Measurements from ENCODE around the gene KCNK10.
A peak's percentile ranks its signal among the peaks of the same experiment; 100 is the strongest.

KCNK10 gene, protein sequence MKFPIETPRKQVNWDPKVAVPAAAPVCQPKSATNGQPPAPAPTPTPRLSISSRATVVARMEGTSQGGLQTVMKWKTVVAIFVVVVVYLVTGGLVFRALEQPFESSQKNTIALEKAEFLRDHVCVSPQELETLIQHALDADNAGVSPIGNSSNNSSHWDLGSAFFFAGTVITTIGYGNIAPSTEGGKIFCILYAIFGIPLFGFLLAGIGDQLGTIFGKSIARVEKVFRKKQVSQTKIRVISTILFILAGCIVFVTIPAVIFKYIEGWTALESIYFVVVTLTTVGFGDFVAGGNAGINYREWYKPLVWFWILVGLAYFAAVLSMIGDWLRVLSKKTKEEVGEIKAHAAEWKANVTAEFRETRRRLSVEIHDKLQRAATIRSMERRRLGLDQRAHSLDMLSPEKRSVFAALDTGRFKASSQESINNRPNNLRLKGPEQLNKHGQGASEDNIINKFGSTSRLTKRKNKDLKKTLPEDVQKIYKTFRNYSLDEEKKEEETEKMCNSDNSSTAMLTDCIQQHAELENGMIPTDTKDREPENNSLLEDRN

DNA sequence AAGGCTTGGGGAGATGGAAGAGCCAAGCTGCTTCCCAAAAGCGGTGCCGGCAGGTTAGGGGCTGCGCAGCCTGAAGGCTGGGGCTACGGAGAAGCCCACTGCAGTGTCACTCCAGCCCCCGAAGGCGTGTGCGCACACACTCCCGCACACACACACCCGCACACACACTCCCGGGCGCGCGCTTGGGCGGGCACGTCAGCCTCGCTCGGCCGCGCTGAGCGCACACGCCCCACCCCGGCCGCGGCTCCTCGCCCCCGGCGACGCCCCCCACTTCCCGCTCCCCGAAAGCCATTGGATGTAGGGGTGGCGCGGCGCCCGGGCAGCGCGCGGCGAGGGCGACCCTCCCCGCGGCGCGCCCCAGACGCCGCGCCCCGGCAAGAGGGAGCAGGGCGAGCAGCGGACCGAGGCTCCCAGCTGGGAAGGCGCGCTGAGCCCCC lies at the start of gene KCNK10:
TSS of gene KCNK10 (minus strand) at position 184 of the 437 bp plus-strand sequence. CDS start 471 bp downstream, outside the sequence.
- DNase-seq, result no peak

- DNase-seq, result no peak
Measured at GRCh38 chr14:88369496-88369895, 46.4 kb upstream of the KCNK10 start.

DNA sequence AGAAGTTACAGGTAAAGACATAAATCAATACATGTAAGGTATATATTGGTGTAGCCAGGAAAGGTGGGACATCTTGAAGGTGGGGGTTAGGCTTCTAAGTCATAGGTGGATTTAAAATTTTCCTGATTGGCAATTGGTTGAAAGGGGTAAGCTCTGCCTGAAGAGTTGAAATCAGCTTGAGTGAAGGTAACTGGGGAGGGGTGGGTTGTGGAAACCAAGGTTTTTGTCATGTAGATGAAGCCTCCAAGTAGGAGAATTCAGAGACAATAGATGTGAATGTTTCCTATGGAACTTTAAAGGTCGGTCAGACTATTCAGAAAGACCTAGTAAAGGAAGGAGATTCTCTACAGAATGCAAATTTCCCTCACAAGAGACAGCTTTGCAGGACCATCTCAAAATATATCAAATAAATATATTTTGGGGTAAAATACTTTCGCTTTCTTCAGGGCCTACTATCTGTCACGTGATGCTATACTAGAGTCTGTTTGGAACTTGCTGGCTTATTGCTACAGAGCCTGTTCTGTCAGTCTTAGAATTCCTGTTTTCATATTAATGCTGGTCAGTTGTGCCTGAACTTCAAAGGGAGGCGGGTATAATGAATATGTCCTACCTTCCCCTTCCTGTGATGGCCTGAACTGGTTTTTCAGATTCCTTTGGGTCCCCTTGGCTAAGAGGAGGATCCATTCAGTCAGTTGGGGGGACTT lies 41.8 kb upstream of the KCNK10 start:
- no peak for DNase-seq

DNA sequence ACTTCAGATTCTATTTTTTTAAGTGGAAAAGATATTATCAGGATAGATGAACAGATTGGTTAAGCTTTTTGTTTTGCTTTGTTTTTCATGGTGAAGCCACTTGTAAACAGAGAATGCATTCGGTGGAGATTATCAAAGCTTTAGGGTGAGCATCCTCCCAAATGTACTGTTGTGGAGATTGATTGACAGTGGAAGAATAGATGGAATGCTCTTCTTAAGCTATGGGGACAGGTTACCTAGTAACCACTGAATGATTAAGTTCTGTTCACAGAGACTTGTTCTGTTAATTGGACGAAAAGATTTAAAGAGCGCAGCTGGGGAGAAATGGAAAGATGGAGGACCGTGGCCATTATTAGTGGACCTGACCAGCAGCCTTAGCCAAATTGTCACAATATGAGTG lies 40.6 kb upstream of the KCNK10 start:
- no peak for DNase-seq

- no peak for DNase-seq
Measured at GRCh38 chr14:88359500-88359899, 36.4 kb upstream of the KCNK10 start.

DNA sequence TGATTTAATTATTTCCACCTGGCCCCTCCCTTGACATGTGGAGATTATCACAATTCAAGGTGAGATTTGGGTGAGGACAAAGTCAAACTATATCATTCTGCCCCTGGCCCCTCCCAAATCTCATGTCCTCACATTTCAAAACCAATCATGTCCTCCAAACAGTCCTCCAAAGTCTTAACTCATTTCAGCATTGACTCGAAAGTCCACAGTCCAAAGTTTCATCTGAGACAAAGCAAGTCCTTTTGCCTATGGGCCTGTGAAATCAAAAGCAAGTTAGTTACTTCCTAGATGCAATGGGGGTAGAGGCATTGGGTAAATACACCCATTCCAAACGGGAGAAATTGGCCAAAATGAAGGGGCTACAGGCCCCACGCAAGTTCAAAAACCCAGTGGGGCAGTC lies 31.3 kb upstream of the KCNK10 start:
- DNase-seq, result no peak

DNA sequence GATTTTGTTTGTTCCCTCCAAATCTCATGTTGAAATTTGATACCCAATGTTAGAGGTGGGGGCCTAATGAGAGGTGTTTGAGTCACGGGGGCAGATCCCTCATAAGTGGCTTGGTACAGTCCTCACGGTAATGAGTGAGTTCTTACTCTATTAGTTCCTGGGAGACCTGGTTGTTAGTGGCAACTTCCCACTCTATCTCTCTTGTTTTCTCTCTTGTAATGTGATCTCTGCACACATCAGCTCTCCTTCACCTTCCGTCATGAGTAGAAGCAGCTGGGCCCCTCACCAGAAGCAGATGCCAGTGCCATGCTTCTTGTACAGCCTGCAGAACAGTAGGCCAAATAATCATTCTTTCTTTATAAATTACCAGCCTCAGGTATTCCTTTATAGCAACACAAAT lies 29.6 kb upstream of the KCNK10 start:
- DNase-seq, result peak; percentile 99

GRCh38 chr14:88351966-88352691 lies 29.1 kb upstream of the KCNK10 start:
- peak; percentile 99 for DNase-seq

GRCh38 chr14:88348546-88348945 lies 25.5 kb upstream of the KCNK10 start:
- no peak for DNase-seq

- no peak for DNase-seq
Measured at GRCh38 chr14:88346048-88346639, 23.1 kb upstream of the KCNK10 start.

DNA sequence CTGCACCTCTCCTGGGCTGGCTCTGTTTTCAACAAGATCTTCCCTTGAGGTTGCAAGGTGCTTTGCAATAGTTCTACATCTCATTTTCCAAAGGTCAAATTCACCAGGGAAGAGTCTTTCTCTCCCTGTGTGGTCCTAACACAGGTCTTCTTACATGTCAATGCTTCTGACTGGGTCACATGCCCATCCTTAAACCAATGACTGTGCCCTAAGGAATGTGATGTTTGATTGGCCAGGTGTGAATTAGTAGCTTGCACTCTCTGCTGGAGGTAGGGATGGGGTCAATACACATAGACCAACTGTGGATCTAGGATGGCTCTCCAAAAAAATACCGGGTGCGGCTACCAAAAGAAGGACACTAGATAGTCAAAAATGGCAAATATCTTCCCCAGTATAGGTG lies 19.9 kb upstream of the KCNK10 start:
- no peak for DNase-seq

- DNase-seq, result no peak
Measured at GRCh38 chr14:88340357-88340756, 17.3 kb upstream of the KCNK10 start.

- DNase-seq, result no peak
Measured at GRCh38 chr14:88333036-88333435, 10.0 kb upstream of the KCNK10 start.

DNA sequence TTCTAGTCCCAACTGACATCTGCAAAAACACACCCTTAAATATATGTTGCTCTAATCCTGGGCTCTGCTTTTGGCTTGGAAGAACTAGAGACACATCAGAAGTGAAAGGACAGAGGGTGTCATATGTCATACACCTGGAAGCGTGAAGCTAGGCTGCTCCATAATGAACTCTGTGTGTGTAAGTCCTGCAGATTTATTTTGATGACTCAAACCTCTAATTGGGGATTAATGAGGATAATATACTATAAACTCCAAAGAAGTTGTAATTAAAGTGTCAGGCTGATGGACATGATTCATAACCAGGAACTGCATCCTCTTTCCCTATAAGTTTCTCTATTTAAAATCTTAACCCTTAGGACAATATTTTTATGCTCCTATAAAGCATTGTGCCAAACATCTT lies 4.4 kb upstream of the KCNK10 start:
- DNase-seq, result peak; percentile 95

- DNase-seq, result no peak
Measured at GRCh38 chr14:88326352-88327103, 3.5 kb upstream of the KCNK10 start.

- DNase-seq, result no peak
Measured at GRCh38 chr14:88325883-88326282, 2.8 kb upstream of the KCNK10 start.

- DNase-seq, result no peak
Measured at GRCh38 chr14:88324930-88325329, 1.9 kb upstream of the KCNK10 start.

- no peak for DNase-seq
Measured at GRCh38 chr14:88324491-88324890, 1.4 kb upstream of the KCNK10 start.

DNA sequence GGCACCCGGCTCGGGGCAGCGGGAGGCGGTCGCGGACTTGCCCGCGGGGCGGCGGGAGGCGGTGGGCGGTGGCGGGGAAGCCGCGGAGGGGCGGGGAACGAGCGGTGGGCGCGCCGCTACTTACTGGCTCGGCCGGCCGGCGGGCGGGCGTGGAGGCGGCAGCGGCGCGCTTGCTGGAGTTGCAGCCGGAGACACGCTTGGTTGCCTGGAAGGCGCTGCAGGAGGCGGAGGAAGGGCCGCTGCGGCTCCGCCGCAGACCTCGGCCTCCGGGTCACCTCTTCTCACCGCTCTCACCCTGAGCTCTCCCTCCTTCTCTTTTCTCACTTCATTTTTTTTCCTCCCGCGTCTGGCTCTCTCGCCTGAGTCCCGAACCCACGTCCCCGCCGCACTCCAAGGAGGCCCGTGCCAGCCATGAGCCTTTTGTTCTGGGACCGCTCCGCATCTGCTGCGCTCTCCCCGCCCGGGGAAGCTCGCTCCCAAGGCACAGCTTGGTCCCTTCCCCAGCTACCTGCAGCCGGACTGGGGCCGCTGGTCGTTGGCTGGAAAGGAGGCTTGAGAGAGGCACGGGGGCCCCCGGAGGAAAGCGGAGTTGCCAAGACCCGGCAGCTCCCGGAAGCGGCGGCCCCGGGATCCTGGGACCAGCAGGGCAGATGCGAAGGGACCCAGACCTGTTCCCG lies 592 bp upstream of the KCNK10 start:
- peak; percentile 23 for DNase-seq

DNA sequence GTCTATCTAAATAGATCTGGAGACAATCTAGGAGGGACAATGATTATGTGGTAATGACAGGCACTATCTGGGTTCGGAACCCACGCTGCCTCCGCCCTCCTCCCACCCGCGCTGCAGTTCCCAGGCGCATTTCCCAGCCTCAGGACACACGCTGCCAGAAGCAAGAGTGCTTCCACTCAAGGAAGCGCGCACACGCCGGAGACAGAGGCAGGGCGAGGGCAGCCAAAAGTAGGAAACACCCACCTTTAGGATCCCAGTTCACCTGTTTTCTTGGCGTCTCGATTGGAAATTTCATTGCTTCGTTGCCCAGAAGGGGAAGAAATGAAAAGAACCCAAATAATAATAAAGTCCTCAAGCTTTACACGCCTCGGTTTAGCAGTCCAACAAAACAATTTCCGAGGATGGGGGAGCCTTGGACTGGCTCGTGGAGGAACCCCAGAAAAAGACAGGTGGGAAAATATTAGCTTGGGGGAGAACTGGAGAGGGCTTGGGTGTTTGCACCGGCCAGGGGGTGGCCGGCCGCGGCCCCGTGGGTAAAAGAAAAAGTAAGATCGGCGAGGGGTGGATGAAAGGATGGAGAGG lies 474 bp downstream of the KCNK10 start:
- DNase-seq, result no peak

All from NCI-H524 treated with DMSO at 0.1 percent for 48 hours (cell line).